GM12874 (cell line): Measurements from ENCODE around the gene ECSIT.

ENCODE experiments used
- CTCF ChIP-seq: IDR thresholded peaks from 2 replicates; pipeline ENCODE4 v1.5.1; 2011; ENCODE audit warnings: low read depth, mild to moderate bottlenecking, control low read depth, low read length, moderate library complexity; ENCODE audit not compliant: insufficient read depth

The ECSIT gene

GRCh38 chr19:11481534-11482383, 47.2 kb downstream of the ECSIT start:
- 0 out of 2 replicates have a peak, but pooled peaks have one; percentile 1 for TF ChIP-seq CTCF

GRCh38 chr19:11480715-11481533, 48.0 kb downstream of the ECSIT start, which contains the start of gene ELAVL3:
TSS of gene ELAVL3 (minus strand) at chr19:11481046. CDS start at chr19:11480608, 438 bp downstream.
- TF ChIP-seq CTCF: no peak

- no peak for TF ChIP-seq CTCF
Measured at GRCh38 chr19:11479898-11480714, 48.8 kb downstream of the ECSIT start.

GRCh38 chr19:11479090-11479897, 49.6 kb downstream of the ECSIT start:
- TF ChIP-seq CTCF: no peak

- TF ChIP-seq CTCF: no peak
Measured at GRCh38 chr19:11478167-11479089, 50.5 kb downstream of the ECSIT start.

- no peak for TF ChIP-seq CTCF
Measured at GRCh38 chr19:11475861-11476260, 53.1 kb downstream of the ECSIT start.
